GM21447 (cell line): ENCODE data around the gene PALM3.

Experiments
- ATAC-seq: cut with Tn5 transposase; IDR thresholded peaks from one replicate; pipeline ENCODE4 v1.9.1; 2021; ENCODE audit not compliant: unreplicated experiment

Gene PALM3, protein sequence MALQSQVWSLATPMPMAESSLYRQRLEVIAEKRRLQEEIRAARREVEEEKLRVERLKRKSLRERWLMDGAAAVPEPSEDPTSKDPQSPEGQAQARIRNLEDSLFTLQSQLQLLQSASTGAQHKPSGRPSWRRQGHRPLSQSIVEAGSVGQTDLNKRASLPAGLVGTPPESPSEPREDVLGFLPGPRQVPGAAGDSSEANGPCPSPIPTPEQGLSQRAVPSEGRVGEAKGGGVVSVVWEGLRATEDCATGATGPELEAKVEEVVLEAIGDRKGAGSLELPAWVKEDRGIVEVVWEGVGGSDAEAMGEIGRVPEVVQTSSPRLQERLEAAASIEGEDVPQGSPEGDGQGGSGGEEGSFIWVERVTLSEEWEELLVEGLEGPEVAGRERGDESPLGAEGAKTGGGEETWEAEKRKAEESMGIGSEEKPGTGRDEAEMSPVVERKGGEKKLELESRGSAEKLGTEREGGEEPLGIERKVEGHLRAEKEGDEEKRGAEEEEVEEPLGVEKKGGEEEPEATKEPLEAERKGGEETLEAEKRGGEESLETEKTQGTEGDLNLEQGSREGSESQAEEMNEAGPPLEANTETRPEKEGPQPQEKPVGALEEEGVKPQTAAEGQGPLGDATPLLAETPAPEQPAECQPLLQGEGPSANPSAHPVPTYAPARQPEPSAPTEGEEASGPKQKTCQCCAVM

DNA sequence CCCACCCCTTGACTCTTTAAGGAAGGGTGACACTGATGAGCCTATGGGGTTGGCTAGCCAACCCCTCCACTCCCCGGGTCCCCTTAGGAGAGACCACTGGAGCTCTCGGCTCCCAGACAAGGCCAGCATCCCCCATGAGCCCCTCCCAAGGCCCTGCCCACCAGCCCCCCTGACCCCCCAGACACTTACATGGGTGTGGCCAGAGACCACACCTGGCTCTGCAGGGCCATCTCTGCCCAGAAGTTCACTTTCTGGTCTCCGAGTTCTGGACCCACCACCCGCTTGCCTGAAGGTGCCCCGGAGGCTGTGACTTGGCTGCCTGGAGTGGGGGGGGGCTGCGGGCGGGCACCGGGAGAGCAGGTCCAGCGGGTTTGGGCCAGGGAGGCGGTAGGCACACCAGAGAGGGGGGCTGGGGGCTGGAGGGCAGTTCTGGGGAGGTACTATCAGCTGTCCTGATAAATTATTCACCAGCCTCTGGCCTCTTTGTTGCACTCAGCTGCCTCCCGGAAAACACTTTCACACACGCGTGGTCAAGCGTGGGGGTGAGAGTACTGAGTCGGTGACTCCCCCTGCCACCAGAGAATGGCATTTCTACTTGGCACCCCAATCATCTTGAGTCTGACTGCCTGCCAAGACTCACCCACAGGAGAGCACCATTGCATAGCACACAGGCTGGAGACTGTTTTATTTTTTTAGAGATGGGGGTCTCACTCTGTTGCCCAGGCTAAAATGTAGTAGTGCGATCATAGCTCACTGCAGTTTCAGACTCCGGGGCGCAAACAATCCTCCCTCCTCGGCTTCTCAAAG is at the start of gene PALM3:
PALM3 (minus strand) TSS at position 326 of the 807 bp plus-strand sequence; CDS start at position 230, 96 bp downstream.
- ATAC-seq, result no peak

DNA sequence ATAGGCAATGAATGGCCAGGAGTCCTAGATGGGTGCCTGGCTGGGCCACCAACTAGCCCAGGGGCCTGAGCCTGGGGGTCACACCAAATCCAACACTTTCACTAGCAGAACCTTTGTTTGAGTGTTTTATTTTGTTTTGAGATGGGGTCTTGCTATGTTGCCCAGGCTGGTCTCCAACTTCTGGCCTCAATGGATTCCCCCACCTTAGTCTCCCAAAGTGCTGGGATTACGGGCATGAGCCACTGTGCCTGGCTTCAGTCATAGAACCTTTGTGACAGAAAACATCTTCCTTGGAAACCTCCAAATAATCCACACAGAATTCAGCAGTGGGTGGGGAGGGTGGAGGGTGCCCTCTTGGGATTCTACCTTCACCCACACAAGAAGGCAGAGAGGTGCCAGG is 49.6 kb upstream of the PALM3 start:
- ATAC-seq, result no peak

DNA sequence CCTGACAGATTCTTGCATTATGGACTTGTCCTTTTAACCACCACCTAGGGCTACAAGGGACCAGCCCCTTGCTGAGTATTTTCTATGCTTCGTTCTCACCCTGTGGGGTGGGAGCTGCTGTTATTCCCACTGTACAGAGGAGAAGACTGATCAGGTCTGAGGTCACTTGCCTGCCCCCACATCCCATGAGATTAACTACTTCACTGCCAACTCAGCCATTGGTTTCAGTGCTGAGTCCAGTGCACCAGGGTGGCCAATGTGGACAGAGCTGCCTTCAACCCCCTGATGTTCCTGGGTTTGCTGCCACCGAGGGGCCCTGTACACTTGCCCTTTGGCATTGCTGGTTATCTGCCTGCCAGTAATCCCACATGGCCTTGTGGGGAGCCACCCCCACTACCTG is 48.8 kb upstream of the PALM3 start:
- no peak for ATAC-seq

DNA sequence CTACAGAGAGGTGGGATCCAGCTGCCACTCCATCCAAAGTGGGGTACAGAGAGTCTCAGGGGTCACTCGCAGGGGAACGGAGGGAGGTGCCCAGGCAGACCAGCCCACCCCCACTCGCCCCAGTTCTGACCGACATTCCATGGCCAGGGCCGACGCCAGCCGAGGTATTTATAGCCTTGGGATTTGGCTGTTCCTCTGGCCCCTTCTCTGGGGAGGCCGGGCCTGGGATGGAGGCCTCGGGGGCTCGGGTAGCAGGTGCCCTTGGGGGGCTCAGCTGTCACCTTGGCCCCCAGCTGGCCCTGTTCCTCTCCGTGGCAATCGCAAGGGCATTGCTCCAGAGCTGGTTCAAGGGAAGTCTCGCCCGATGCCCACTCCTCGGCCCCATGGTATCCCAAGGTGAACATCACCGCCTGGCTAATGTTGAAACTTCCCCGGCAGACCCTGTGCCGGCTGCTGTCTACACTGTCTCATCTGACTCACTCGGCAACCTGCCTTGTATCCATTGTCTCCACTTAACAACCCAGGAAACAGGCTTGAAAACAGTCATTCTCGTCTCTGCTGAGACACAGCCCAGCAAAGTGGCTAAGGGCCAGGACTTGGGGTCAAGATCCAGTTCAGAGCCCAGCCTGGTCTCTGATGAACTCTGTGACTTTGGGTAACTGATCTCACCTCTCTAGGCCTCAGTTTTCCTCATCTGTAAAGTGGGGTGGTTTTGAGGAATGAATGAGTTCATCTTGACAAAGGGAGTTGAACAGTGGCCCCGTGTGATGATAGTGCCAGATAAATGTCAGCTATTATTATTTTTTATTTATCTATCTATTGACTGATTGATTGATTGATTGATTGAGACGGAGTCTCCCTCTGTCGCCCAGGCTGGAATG is 45.9 kb upstream of the PALM3 start:
- ATAC-seq, result no peak

DNA sequence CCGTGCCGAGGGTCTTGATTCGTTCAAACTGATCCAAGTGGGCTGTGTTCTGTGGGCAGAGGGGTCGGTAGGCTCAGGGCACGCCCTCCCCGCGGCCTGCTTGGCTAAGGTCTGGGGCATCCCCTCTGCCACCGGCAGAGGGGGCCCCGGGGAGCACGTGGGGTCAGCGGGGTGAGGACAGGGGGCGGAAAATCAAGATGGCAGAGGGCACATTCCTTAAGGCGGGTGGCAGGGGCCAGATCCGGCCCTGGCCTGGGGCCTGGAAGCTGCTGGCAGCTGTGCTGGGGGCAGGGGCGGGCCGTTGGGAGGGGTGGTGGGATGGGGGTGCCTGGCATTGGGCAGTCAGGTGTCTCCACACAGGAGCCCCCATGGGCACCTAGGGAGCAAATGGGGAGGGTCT is 45.0 kb upstream of the PALM3 start:
- no peak for ATAC-seq

DNA sequence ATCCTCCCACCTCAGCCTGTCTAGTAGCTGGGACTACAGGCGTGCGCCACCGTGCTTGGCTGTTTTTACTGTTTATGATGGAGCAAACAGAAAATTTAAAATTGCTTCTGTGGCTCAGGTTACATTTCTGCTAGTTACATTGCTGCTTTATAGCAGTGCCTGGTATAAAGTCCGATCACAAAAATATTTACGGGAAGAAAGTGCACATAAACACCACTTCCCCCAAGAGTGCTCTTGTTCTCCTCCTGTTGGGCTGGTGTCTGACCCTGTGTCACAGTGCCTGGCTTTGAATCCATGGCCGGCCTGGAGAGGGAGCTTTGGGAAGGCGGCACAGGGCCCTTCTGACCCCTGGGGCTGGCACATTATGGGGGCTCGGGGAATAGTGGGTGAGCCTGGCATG is 43.8 kb upstream of the PALM3 start:
- ATAC-seq, result no peak

DNA sequence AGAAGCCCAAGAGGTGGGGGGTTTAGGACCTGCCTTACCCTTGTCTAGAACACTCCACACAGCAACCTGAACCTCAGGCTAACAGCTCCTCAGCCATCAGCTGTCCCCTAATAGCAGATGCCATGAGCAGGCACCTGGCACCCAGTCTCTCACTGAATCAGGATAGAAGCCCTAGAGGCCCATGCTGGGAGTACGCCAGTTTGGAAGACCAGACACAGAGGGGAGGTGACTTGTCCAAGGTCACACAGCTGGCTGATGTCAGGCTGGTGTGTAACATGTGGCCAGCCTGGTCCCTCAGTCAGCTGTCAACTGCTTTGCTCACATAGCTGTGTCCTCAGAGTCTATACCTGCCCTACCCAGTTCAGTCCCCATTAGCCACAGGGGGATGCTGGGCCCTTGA is 41.4 kb upstream of the PALM3 start:
- ATAC-seq, result no peak

DNA sequence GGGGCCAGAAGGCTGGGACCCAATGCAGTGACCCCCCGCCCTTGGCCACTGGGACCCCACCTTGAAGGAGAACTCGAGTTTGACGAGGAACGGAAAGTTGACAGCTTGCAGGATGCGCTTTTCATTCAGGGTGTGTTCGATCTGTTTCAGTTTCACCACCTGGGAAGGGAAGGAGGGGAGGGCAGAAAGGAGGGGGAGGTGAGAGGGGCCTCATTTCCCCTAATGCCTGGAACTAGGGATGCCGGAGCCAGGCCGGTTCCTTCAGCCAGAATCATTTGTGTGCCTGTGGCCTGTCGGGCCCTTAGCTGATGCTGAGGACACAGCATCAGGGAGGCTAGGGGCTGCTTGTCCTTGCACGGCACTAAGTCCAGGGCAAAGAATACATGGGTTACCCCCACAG is 40.9 kb upstream of the PALM3 start:
- no peak for ATAC-seq

DNA sequence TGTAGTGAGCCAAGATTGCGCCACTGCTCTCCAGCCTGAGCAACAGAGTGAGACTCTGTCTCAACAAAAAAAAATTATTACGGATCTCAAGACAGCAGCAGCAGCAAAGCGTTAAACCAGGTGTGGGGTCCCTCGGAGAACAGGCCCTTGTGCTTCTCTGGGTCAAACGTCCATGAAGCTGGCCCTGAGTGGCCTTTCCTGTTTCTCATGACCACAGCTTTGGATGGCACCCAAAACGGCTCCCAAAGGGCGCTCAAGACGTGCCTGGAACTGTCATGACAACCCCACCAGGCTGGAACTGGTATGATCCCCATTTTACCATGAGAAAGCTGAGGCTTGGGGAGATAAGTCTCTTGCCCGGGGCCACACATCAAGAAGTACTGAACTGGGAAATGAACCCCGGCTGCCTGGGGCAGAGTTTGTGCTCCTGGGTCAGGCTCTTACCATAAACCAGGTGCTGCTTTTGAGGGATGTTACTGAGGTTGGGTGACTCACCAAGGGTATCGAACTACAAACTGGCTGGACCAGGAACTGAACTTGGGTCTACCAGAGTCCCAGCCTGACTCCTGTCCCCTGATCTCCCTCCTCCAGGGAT is 40.3 kb upstream of the PALM3 start:
- ATAC-seq, result no peak

DNA sequence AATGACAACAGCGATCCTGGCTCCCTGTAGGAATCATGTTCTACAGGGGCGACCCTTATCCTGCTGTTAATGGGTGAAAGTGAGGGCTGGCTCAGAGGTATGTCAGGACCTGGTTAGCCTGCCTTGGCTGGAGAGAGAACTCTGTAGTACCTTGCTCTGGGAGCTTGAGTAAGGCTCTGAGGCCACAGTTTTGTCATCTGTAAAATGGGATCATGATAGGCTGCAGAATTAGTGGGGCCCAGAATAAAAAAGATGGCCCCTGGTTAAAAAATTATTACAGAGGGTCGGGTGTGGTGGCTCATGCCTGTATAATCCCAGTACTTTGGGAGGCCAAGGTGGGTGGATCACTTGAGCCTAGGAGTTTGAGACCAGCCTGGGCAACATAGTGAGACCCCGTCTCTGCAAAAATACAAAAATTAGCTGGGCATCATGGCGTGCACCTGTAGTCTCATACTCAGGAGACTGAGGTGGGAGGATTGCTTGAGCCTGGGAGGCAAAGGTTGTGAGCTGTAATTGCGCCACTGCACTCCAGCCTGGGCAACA is 39.2 kb upstream of the PALM3 start:
- no peak for ATAC-seq

DNA sequence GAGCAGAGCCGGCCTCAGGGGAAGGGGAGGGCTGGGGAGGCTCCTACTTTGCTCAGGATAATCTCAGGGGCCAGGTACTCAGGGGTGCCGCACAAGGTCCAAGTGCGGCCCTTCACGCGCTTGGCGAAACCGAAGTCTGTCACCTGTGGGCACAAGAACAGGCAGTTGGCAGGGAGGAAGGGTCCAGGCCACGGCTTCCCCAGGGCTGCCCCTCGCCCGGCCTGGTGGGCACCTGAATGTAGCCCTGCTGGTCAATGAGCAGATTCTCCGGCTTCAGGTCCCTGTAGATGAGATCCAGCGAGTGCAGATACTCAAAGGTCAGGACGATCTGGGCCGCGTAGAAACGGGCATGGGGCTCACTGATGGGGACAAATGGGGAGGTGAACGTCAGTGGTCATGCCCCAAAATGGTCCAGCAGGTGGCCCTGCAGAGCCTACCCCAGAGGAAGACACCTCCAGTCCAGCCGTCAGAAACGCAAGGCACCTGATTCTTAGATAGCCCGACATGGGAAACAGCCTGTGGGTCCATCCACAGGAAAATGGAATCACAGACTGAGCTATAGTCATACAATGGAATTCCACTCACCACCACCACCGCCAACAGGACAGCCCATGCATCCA is 35.8 kb upstream of the PALM3 start:
- no peak for ATAC-seq

DNA sequence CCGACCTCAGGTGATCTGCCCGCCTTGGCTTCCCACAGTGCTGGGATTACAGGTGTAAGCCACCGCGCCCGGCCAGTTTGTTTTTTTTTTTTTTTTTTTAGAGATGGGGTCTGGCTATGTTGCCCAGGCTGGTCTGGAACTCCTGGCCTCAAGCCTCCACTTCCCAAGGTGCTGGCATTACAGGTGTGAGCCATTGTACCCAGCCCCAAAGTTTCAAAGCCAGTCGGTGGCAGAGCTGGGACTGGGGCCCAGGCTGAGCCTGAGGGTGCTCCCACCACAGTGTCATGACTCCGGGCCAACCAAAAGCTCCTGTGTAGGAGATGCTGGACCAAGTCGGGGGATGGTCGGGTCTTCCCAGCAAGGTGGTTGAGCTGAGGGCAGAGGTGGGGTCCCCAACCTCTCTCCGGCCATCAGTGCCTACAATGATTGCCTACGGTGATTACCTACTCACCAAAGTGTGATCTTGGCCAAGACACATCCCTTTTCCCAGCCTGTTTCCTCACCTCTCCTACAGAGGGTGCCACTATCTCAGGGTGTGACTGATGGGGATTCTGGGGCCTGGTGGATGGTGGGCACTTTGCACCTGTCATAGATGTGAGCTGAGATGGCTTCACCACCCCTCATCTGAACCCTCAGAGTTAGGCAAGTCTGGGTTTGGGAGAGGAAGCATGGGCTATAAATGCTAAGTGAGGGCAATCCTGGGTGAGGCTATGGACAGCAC is 34.6 kb upstream of the PALM3 start:
- ATAC-seq, result no peak

DNA sequence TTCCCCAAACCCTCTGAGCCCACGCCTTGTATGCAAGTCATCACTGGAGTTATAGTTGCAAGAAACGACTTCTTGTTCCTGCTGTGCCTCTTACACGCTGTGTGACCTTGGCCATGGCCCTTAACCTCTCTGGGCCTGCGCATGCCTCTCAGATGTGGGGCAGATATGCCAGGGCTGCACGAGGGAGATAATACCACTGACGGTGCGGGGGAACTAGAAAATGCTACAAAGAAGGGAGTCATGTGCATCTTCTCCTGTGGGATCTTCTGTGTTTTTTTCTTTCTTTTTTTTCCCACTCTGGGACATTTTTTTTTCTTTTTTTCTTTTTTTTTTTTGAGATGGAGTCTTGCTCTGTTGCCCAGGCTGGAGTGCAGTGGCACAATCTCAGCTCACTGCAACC is 33.0 kb upstream of the PALM3 start:
- no peak for ATAC-seq

DNA sequence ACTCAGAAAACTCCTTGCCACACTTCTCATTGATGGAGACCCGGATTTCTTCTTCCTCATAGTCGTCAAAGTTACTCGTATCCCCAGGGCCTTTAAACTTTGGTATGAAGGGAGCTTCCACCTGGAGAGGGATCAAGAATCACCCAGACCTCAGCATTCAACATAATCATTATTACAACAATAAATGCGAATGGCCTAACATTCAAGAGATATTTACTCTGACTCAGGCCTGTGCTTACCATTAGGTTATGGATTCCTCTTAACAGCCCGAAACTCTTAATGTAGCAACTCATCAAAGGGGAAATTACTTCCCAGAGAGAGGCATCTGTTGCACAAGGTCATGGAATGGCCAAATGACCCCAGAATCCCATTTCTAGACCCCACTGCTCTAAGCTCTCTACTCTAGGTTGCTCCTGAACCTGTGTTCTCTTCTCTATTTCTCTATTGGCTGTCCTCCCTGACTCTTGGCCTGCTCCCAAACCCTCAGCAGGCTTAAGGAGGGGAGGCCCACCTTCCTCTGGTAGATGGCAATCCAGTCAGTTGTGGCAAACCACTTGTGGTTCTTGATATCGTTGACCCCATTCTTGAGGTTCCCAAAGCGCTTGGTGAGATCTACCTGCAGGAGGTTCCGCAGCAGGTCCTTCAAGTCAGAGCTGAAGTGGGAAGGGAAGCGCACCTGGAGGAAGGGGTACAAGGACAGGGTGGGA is 31.4 kb upstream of the PALM3 start:
- ATAC-seq, result no peak

DNA sequence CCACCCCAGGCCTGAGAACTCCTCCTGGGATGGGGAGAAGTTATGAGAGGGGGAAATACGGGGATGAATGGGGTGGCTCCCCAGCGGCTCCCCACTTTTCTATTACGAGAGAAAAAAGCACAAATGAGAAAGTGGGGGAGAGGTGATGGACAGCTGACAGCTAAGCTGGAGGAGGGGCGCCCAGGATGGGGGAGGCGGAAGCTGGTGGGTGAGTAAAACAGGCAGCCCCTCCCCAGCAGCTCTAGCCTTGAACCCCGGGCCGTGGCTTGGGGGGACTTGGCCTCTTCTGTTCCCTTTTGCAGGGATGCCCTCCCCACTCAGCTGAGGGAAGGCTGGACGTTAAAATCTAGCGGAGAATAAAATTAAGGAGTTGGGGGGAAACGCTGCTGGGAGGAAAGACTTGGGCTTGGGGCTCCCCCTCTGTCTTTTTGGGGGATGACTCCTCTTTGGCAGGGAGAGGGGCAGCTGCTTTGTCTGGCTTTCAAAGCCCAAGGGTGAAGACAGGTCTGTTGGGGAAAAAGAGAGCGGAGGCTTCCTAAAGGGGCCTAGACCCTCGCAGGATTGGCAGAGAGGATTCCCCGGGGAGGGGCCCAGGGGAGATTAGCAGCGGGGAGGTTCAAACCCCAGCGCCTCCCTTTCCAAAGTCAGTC is 30.1 kb upstream of the PALM3 start:
- peak; percentile 22 for ATAC-seq

DNA sequence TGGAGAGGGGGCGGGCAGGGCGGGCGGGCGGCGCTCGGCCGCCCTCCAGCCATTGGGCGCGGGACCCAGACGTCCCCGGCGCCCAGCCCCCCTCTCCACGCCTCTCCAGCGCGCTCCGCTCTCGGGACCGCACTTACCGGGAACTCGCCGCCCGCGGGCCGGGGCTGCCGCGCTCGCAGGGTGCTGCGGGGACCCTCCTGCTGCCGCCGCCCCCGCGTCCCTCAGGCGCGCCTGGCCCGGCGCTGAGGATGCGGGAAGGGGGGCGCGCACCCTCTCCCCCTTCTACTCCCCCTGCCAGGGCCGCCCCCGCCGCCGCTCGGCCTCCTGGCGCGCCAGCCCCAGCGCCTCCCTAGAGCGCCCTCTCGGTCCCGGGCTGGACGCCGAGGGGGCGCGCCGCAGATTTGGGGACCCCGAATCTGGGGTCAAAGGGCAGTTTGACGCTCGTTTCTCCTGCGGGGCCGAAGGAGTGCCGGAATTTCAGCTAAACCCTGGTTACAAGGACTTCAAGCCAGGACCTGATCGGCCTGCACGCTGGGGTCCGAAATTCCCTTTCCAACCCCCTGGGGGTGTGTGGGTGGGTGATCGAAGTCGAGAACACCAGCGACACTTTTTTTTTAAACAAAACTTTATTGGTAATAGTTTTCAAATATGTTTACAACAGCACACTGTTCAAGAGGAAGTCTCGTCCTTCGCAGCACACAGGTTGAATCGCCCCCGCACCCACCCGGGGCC is 29.4 kb upstream of the PALM3 start:
- peak; percentile 42 for ATAC-seq

DNA sequence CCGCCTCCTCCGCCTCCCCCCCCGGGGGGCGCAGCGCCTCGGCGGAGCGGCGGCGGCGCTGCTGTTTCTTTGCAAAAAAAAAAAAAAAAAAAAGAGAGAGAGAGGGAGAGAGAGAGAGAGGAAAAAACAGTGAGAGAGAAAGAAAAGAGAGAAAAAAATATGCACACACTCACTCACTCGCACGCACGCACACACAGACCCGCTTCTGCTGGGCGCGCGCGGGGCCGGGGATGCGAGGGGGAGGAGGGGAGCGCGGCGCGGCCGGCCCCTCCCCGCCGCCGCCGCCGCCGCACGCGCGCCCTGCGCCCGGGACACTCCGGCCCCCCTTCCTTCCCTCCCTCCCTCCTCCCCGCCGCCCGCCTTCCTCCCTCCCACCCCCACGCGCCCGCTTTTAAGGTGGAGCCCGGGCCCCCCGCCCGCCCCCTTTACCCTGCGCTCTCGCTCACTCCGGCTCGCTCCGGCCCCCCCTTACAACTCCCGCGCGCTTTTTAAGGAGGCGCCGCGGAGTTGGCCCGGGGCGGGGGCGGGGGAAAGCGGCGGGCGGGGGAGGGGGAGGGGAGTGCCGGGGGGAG is 28.7 kb upstream of the PALM3 start, which contains the start of gene SAMD1:
SAMD1 (minus strand) TSS at position 243 of the 572 bp plus-strand sequence.
- ATAC-seq, result peak; percentile 39
